ENCODE results near the gene MPPE1. TPM values are rescaled to one million over a fixed set of nuclear protein-coding genes. Genes with fewer than 3 reads are reported as not detected.

The MPPE1 gene
- total RNA-seq, 6 donors from 2014 or later = 37.4 to 114 (median 75.3) TPM

- Histone ChIP-seq H3K36me3 (no peaks in the 10 kb centered on the region), H3K9me3 (no peaks in the 10 kb centered on the region), H3K4me1 (peaks cover 0 to 10% (median 6%) of the 10 kb centered on the region in 4 donors), H3K27ac (no peak overlapping the region), H3K27me3 (no peaks in the 10 kb centered on the region), H3K4me3 (no peak overlapping the region)
- no peak for DNase-seq
- ATAC-seq (ENCODE audit: low FRiP score in 2 of 2) = no peak
- WGBS, 2 donors = 75 to 88% methylated on average over 4 of the region's 4 CpGs
- TF ChIP-seq EP300 (IDR thresholded peaks at IDR 0.05) (no peak), POLR2A (IDR thresholded peaks at IDR 0.05) (no peak), POLR2AphosphoS5 (IDR thresholded peaks at IDR 0.05) (no peak), CTCF (IDR thresholded peaks at IDR 0.05) (no peak)
Measured at GRCh38 chr18:11845654-11846053, 62.5 kb downstream of the MPPE1 start.

GRCh38 chr18:11844436-11844835 lies 63.7 kb downstream of the MPPE1 start:
- TF ChIP-seq EP300 (IDR thresholded peaks at IDR 0.05) (no peak), POLR2AphosphoS5 (IDR thresholded peaks at IDR 0.05) (no peak), POLR2A (IDR thresholded peaks at IDR 0.05) (no peak), CTCF (IDR thresholded peaks at IDR 0.05) (no peak)
- no peak overlapping the region for H3K4me3 ChIP-seq
- H3K9me3 ChIP-seq = no peaks in the 10 kb centered on the region
- no peak overlapping the region for H3K27ac ChIP-seq
- peaks cover 0 to under 1% (median 0%) of the 10 kb centered on the region in 4 donors for H3K4me1 ChIP-seq
- ATAC-seq (ENCODE audit: low FRiP score in 2 of 2) (no peak), DNase-seq (no peak)
- no peaks in the 10 kb centered on the region for H3K36me3 ChIP-seq
- WGBS, 2 donors = 91 to 97% methylated on average over 6 of the region's 6 CpGs
- H3K27me3 ChIP-seq = no peaks in the 10 kb centered on the region

- whole genome bisulfite sequencing, 2 donors = 73 to 84% methylated on average over 5 of the region's 5 CpGs
- TF ChIP-seq POLR2A (IDR thresholded peaks at IDR 0.05) = no peak
- TF ChIP-seq EP300 (IDR thresholded peaks at IDR 0.05) = no peak
- TF ChIP-seq CTCF (IDR thresholded peaks at IDR 0.05) = no peak
- no peak for TF ChIP-seq POLR2AphosphoS5 (IDR thresholded peaks at IDR 0.05)
- no peak overlapping the region for H3K4me3 ChIP-seq
- DNase-seq (no peak), ATAC-seq (ENCODE audit: low FRiP score in 2 of 2) (no peak)
- no peaks in the 10 kb centered on the region for H3K36me3 ChIP-seq
- H3K4me1 ChIP-seq = no peaks in the 10 kb centered on the region
- H3K27me3 ChIP-seq = no peaks in the 10 kb centered on the region
- no peaks in the 10 kb centered on the region for H3K9me3 ChIP-seq
- H3K27ac ChIP-seq = no peak overlapping the region
Measured at GRCh38 chr18:11842562-11842961, 65.6 kb downstream of the MPPE1 start.

GRCh38 chr18:11840493-11840892 lies 67.6 kb downstream of the MPPE1 start:
- Histone ChIP-seq H3K9me3 (no peaks in the 10 kb centered on the region), H3K36me3 (no peaks in the 10 kb centered on the region), H3K27ac (no peak overlapping the region), H3K4me3 (no peak overlapping the region), H3K4me1 (no peaks in the 10 kb centered on the region), H3K27me3 (no peaks in the 10 kb centered on the region)
- TF ChIP-seq CTCF (IDR thresholded peaks at IDR 0.05) = no peak
- no peak for TF ChIP-seq EP300 (IDR thresholded peaks at IDR 0.05)
- TF ChIP-seq POLR2AphosphoS5 (IDR thresholded peaks at IDR 0.05) = no peak
- no peak for TF ChIP-seq POLR2A (IDR thresholded peaks at IDR 0.05)
- 55 to 56% methylated on average over 6 of the region's 6 CpGs for WGBS, 2 donors
- ATAC-seq (ENCODE audit: low FRiP score in 2 of 2) = no peak
- DNase-seq = no peak

GRCh38 chr18:11839556-11839955 lies 68.6 kb downstream of the MPPE1 start:
- TF ChIP-seq CTCF (IDR thresholded peaks at IDR 0.05) = no peak
- TF ChIP-seq POLR2AphosphoS5 (IDR thresholded peaks at IDR 0.05) = no peak
- Histone ChIP-seq H3K9me3 (no peaks in the 10 kb centered on the region), H3K27ac (no peak overlapping the region), H3K4me3 (no peak overlapping the region), H3K27me3 (no peaks in the 10 kb centered on the region), H3K36me3 (no peaks in the 10 kb centered on the region), H3K4me1 (no peaks in the 10 kb centered on the region)
- ATAC-seq (ENCODE audit: low FRiP score in 2 of 2) (no peak), DNase-seq (no peak)
- 72 to 76% methylated on average over 6 of the region's 6 CpGs for WGBS, 2 donors

Data from upper lobe of left lung (tissue), 6 donors.